ENCODE measurements around the gene LRP1B.
"Not testable (repeated sequence)": the region's sequence is repeated elsewhere in the genome, so short reads cannot be mapped to it uniquely, and the experiment has no call there.

LRP1B gene

DNA sequence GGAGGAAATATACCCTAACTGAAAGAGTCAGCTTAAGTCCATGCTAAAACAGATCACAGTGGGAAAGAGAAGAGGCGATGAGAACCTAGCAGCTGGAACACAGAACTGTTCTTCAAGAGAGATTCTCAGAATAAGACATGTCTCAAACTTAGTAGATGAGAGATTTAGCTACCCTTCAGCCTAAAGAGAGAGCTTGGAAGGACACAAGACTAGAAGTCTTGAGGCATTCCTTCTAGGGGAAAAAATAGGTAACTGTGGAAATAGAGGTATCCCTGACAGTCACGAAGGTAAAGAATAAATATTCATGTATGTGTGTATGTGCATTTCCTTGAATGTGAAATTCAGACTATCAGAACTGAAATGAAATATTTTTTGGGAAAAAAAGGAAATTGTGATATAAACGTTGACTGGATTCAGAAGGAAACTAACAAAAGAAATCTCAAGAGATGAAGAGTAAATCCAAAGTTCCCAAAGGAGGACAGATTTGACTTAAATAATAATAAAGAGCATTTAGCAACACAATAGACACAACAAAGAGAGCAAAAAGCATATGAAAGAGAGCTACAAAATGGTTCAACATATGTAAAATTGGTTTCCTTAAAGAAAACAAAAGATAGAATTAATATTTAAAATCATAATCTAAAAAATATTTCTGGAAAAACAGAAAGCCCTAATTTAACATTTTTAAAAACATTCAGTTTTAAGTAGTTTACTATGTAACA is 258.7 kb downstream of the LRP1B start:
- in situ Hi-C loops (cut with HindIII; ENCODE audit: low pct_unique_long_range_greater_than_20kb, low sequenced_read_pairs): no loop called here
- no peak for DNase-seq (ENCODE audit: low read depth in 1 of 2, low spot score in 1 of 2)
- TF ChIP-seq JUND (IDR thresholded peaks at IDR 0.05; ENCODE audit: low read depth): no peak

DNA sequence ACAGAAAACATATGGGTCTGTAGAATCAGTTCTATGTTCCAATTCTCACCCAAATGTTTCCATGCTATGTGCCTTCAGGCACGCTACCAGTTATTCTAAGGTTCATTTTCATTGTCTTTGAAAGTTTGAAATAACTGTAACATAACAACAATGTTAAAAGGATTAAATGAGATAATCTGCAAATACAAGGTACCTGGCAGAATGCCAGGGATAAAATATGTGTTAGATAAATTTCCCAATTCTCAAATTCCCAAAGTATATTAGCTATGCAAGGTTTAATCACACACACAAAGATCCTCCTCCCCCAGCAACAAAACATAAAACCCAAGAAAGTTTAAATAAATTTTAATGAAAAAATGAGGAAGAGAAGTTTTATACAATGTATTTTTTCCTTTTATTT is 261.2 kb downstream of the LRP1B start:
- in situ Hi-C loops (cut with HindIII; ENCODE audit: low pct_unique_long_range_greater_than_20kb, low sequenced_read_pairs): no loop called here
- DNase-seq (ENCODE audit: low read depth in 1 of 2, low spot score in 1 of 2): no peak
- no peak for TF ChIP-seq JUND (IDR thresholded peaks at IDR 0.05; ENCODE audit: low read depth)

DNA sequence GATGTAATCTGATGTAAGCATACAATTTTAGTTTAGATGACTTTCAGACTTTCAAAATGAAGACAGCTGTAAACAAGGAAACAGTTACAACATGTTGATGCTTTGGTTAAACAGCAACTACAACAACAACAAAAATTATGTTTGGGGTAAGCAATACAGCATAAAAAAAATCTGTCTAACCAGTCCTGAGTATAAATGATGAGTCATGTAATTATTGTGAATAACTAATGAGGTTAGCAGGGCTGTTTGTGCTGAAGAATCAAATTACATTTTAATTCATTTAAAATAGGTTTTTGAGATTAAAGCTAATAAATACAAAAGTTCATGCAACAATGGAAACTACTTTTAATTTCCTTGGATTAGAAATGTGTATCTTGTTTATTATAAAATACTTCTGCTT is 266.9 kb downstream of the LRP1B start:
- in situ Hi-C loops (cut with HindIII; ENCODE audit: low pct_unique_long_range_greater_than_20kb, low sequenced_read_pairs): no loop called here
- no peak for DNase-seq (ENCODE audit: low read depth in 1 of 2, low spot score in 1 of 2)
- no peak for TF ChIP-seq JUND (IDR thresholded peaks at IDR 0.05; ENCODE audit: low read depth)

DNA sequence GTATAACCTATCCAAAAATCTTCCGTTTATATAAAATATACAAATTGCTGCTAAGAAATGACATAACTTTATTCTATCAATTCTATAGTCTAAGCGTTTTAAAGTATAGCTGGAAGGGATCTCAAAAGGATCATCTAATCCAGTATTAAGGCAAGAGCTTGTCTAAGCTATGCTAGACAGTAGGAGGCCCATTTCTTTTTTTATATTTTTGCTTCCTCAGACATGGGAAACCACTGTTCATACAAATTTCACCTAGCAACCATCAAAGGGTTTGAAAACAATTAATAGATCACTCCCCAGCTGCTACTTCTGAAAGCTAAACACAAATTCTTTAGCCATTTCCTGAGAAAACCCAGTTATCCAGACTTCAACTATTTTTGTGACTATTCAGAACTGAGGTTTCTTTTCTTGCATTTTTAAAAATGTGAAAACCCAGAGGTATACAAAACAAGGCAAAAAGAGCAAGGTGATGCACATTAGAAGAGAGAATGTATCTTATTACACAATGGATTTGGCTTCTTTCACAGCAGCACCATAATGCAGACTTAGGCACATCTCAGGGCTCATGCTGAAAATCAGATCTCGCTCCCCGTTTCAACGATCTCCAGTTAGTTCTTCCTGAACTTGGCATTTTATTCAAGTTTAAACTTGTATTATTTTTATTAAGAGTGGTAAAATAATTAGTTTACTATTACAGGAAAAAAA is 274.4 kb downstream of the LRP1B start:
- in situ Hi-C loops (cut with HindIII; ENCODE audit: low pct_unique_long_range_greater_than_20kb, low sequenced_read_pairs): no loop called here
- no peak for DNase-seq (ENCODE audit: low read depth in 1 of 2, low spot score in 1 of 2)
- no peak for TF ChIP-seq JUND (IDR thresholded peaks at IDR 0.05; ENCODE audit: low read depth)

DNA sequence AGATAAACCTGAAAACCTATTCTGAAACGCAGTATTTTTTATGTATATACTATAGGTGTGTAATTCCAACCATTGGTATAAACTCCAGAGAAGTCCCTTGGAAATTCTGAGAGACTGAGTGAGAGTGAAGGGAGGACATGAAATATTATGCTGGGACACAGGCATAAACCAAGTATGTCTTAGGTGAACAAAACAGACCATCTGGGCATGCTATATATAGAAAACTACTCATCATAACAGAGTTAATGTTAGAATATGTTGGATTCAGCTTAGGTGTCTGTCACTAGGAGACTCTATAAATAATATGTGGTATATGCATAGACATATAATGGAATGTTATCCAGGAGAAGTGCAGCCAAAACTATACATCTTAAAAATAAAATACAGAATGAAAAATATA is 282.6 kb downstream of the LRP1B start:
- TF ChIP-seq JUND (IDR thresholded peaks at IDR 0.05; ENCODE audit: low read depth): no peak
- DNase-seq (ENCODE audit: low read depth in 1 of 2, low spot score in 1 of 2): no peak
- in situ Hi-C loops (cut with HindIII; ENCODE audit: low pct_unique_long_range_greater_than_20kb, low sequenced_read_pairs): no loop called here

DNA sequence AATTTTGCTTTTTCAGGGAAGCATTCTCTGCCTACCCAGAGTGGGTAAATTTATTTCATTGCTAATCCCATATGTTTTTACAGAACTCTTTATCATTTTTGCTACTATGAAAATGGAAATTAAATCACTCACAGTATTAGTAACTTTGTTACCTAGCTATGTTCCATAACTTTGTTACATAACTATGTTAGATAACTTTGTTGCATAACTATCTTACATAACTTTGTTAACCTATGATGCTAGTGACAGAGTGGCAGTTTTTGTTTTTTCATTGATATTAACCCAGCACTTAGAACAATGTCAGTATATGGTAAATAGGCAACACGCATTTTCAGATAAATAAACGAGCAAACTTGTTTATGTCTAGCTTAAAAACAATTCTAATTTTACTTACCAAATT is 286.6 kb downstream of the LRP1B start:
- no peak for TF ChIP-seq JUND (IDR thresholded peaks at IDR 0.05; ENCODE audit: low read depth)
- in situ Hi-C loops (cut with HindIII; ENCODE audit: low pct_unique_long_range_greater_than_20kb, low sequenced_read_pairs): no loop called here
- no peak for DNase-seq (ENCODE audit: low read depth in 1 of 2, low spot score in 1 of 2)

DNA sequence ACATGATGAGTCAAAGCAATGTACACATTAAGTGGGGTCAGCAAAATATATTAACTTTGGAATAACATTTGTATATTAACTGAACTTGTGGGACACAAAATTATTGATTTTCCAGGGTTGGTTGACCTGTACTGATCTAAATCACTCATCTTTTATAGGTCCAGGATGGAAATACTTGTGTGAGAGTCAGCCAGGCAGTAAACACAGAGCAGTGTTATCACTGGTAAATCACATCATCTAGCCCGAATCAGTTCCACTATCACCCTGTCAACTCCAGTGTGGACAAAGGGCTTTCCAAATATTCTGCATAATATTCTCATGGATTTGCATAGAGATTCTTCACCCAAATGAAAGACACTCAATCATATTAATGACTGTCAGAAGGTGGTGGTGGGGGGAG is 295.7 kb downstream of the LRP1B start:
- TF ChIP-seq JUND (IDR thresholded peaks at IDR 0.05; ENCODE audit: low read depth): no peak
- DNase-seq (ENCODE audit: low read depth in 1 of 2, low spot score in 1 of 2): no peak
- in situ Hi-C loops (cut with HindIII; ENCODE audit: low pct_unique_long_range_greater_than_20kb, low sequenced_read_pairs): no loop called here

DNA sequence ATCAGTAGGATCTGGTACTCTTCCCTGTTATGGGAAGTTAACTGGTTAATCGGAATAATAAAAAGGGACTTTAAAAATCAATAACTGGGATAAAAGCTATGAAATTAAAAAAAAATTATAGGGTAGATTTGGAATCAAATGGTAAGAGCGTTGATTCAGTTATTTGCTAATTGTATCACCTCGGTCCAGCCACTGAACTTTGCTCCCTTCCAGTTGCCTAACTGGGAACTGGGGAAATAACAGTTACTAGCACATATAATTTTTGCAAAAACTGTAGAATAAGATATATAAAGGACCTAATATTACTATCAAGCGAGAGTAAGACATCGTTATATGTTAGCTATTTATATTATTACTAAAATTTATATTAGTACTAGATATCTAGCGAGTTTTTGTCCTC is 302.1 kb downstream of the LRP1B start:
- DNase-seq (ENCODE audit: low read depth in 1 of 2, low spot score in 1 of 2): no peak
- in situ Hi-C loops (cut with HindIII; ENCODE audit: low pct_unique_long_range_greater_than_20kb, low sequenced_read_pairs): no loop called here
- TF ChIP-seq JUND (IDR thresholded peaks at IDR 0.05; ENCODE audit: low read depth): no peak

DNA sequence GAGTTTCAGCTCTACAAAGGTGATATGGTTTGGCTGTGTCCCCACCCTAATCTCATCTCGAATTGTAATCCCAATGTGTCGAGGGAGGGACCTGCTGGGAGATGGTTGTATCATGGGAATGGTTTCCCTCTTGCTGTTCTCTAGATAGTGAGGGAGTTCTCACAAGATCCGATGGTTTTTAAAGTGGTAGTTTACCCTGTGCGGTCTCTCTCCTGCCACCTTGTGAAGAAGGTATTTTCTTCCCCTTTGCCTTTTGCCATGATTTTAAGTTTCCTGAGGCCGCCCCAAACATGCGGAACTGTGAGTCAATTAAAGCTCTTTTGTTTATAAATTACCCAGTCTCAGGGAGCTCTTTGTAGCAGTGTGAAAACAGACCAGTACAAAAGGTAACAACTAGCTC is 306.0 kb downstream of the LRP1B start:
- in situ Hi-C loops (cut with HindIII; ENCODE audit: low pct_unique_long_range_greater_than_20kb, low sequenced_read_pairs): no loop called here
- no peak for DNase-seq (ENCODE audit: low read depth in 1 of 2, low spot score in 1 of 2)
- no peak for TF ChIP-seq JUND (IDR thresholded peaks at IDR 0.05; ENCODE audit: low read depth)

DNA sequence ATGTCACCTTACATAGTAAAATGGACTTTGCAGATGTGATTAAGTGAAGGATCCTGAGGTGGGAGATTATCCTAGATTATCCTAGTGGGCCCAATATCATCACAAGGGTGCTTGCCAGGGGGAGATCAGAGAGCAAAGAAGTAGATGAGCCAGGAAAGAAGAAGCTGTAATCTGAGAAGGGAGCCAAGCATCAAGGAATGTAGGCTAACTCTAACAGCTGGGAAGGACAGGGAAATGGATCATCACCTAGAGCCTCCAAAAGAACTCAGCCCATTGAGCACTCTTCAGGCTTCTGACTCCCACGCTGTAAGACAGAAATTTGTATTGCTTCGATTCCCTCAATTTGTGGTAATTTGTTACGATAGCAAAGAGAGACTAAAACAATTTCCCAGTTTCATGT is 309.9 kb downstream of the LRP1B start:
- in situ Hi-C loops (cut with HindIII; ENCODE audit: low pct_unique_long_range_greater_than_20kb, low sequenced_read_pairs): no loop called here

DNA sequence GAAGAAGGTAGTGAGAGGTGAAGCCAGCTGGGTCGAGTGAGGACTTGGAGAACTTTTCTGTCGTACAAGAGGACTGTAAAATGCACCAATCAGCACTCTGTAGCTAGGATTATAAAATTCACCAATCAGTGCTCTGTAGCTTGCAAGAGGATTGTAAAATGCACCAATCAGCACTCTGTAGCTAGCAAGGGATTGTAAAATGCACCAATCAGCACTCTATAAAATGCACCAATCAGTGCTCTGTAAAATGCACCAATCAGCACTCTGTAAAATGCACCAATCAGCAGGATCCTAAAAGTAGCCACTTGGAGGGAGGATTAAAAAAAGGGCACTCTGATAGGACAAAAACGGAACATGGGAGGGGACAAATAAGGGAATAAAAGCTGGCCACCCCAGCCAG is 315.5 kb downstream of the LRP1B start:
- in situ Hi-C loops (cut with HindIII; ENCODE audit: low pct_unique_long_range_greater_than_20kb, low sequenced_read_pairs); DNase-seq (ENCODE audit: low read depth in 1 of 2, low spot score in 1 of 2): not testable (repeated sequence)

More for the DNA sequence above, 309.9 kb downstream of the LRP1B start:
- no peak for DNase-seq (ENCODE audit: low read depth in 1 of 2, low spot score in 1 of 2)
- no peak for TF ChIP-seq JUND (IDR thresholded peaks at IDR 0.05; ENCODE audit: low read depth)

DNA sequence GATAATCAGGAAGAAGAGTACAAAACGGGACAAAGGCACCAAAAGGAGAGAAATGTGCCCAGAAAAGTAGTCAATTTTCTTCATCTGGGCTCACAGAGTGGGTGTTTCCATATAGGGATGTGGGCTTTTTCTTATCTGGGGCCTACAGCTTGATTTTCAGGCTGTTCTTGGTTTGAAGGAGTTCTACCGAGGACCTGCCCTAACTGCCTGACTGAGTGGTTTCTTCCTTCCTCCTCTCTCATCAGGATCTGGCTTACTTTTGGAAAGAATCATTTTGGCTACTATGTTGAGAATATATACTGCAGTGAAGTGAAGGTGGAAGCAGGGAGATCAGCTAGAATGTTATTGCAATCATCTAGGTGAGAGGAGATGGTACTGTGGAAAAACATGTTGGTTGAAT is 316.7 kb downstream of the LRP1B start:
- DNase-seq (ENCODE audit: low read depth in 1 of 2, low spot score in 1 of 2): no peak
- in situ Hi-C loops (cut with HindIII; ENCODE audit: low pct_unique_long_range_greater_than_20kb, low sequenced_read_pairs): no loop called here
- no peak for TF ChIP-seq JUND (IDR thresholded peaks at IDR 0.05; ENCODE audit: low read depth)

DNA sequence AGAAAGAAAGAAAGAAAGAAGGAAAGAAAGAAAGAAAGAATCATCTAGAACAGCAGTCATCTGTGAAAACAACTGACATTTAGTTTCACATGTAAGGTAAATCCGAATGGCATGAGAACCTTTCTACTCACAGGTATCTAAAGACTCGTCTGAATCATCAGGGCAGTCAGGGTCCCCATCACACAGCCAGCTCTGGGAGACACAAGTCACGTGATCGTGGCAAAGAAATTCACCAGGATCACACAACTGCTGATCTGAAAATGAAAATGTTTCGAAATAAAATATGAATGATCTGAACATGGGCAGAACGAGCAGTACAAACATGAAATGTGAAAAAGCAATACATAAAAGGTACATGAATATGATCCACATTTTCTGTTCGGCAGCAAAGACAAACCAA is 320.7 kb downstream of the LRP1B start:
- in situ Hi-C loops (cut with HindIII; ENCODE audit: low pct_unique_long_range_greater_than_20kb, low sequenced_read_pairs): no loop called here
- no peak for TF ChIP-seq JUND (IDR thresholded peaks at IDR 0.05; ENCODE audit: low read depth)
- no peak for DNase-seq (ENCODE audit: low read depth in 1 of 2, low spot score in 1 of 2)

DNA sequence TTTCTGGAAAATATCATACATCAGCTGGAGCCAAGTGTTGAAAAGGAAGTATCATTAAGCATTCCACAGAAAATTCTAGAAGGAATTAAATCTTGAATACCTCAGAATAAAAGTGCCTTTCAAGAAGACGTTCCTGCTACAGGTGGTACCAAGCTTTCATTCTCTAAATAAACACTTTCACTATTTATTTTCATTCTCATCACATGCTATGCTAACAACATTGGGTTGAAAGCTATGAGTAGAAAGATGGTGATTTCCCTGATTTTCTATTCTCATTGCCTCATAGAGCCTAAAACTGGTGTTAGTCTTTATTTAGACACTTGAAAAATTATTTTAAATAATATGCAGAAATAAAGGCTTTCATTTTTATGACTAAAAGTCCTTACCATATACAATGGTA is 324.7 kb downstream of the LRP1B start:
- no peak for DNase-seq (ENCODE audit: low read depth in 1 of 2, low spot score in 1 of 2)
- in situ Hi-C loops (cut with HindIII; ENCODE audit: low pct_unique_long_range_greater_than_20kb, low sequenced_read_pairs): no loop called here
- no peak for TF ChIP-seq JUND (IDR thresholded peaks at IDR 0.05; ENCODE audit: low read depth)

Data from T47D (cell line).